ENCODE results near the gene AR. TPM values are rescaled to one million over a fixed set of nuclear protein-coding genes. Genes with fewer than 3 reads are reported as not detected.

AR gene
- total RNA-seq: 6.6 and 12.4 TPM in 2 replicates

GRCh38 chrX:67543818-67544217 lies at the start of gene AR:
Gene AR, plus strand, starts transcription at chrX:67544021. Its CDS starts 1,126 bp downstream, at chrX:67545147.

